GM18867 (cell line): ENCODE data around the gene CDK5R2.

Experiments
- ATAC-seq: cut with Tn5 transposase; IDR thresholded peaks from one replicate; pipeline ENCODE4 v1.9.1; 2021; ENCODE audit warnings: mild to moderate bottlenecking, moderate library complexity; ENCODE audit not compliant: unreplicated experiment

The CDK5R2 gene

GRCh38 chr2:219001577-219002394, 42.3 kb downstream of the CDK5R2 start:
- ATAC-seq: no peak

GRCh38 chr2:219002395-219003266, 43.2 kb downstream of the CDK5R2 start:
- no peak for ATAC-seq

- ATAC-seq: no peak
Observed at GRCh38 chr2:219003267-219003634, 43.8 kb downstream of the CDK5R2 start.

GRCh38 chr2:219003979-219004378, 44.5 kb downstream of the CDK5R2 start:
- ATAC-seq: no peak

GRCh38 chr2:219009294-219009693, 49.8 kb downstream of the CDK5R2 start:
- no peak for ATAC-seq

- peak; percentile 57 for ATAC-seq
Observed at GRCh38 chr2:219010162-219010756, 50.8 kb downstream of the CDK5R2 start.

GRCh38 chr2:219010873-219011272, 51.4 kb downstream of the CDK5R2 start:
- no peak for ATAC-seq
